Lower leg skin (tissue), 4 donors: ENCODE data around the gene OTULIN. TPM values are rescaled to one million over a fixed set of nuclear protein-coding genes. Genes with fewer than 3 reads are reported as not detected.

Experiments used
- DNase-seq, 2 donors: peaks; one replicate each; pipeline ENCODE4 v3.0.0-alpha.2; 2019; ENCODE audit warnings: low spot score in 2 of 2
- H3K4me3 ChIP-seq: fragments of 200-600 bp; sonication (generic); 2 replicates; pipeline ENCODE4 v1.5.1; 2017; ENCODE audit warnings: mild to moderate bottlenecking, low read depth; ENCODE audit not compliant: poor library complexity, severe bottlenecking
- CTCF ChIP-seq, 3 donors: fragments of 450-650 bp; IDR thresholded peaks; one replicate each; pipeline ENCODE4 v1.5.1; 2016; ENCODE audit warnings: antibody characterized with exemption in 3 of 3, mild to moderate bottlenecking in 3 of 3, moderate library complexity in 2 of 3
- POLR2A ChIP-seq, 2 donors: fragments of 450-650 bp; IDR thresholded peaks; one replicate each; pipeline ENCODE4 v1.6.1; 2016 to 2017; ENCODE audit warnings: antibody characterized with exemption in 2 of 2, mild to moderate bottlenecking in 1 of 2, moderate library complexity in 1 of 2
- WGBS, 2 donors: methylation state at CpG; one replicate each; pipeline ENCODE4 v1.1.5; 2018; 5-methylcytosine and 5-hydroxymethylcytosine counted together
- intact Hi-C: fragments of 100-400 bp; cut with DNase I; formaldehyde crosslinking; loops from one replicate; pipeline ENCODE4 v1.15.0; 2023; ENCODE audit warnings: low total_unique reads
- total RNA-seq, 4 donors: library from RNA; depleted of rRNA; stranded (reverse); fragments of >200 nt; gene quantifications; one replicate each; pipeline ENCODE4 v1.1.0, GENCODE V29; 2016

The OTULIN gene
- total RNA-seq, 4 donors from 2014 or later = 52.4 to 131 (median 82.1) TPM

GRCh38 chr5:14712666-14713065 lies 48.1 kb downstream of the OTULIN start:
- intact Hi-C loops = no loop called here
- H3K4me3 ChIP-seq = no peak overlapping the region
- DNase-seq = peak in 1 of 2 donors; percentile 78
- 98 to 99% methylated on average over 17 of the region's 17 CpGs for WGBS, 2 donors
- TF ChIP-seq POLR2A (IDR thresholded peaks at IDR 0.05) (no peak), CTCF (IDR thresholded peaks at IDR 0.05) (no peak)

- 92 to 94% methylated on average over 23 of the region's 23 CpGs for WGBS, 2 donors
- TF ChIP-seq CTCF (IDR thresholded peaks at IDR 0.05) (no peak), POLR2A (IDR thresholded peaks at IDR 0.05) (no peak)
- peak in 1 of 2 donors; percentile 77 for DNase-seq
- no peak overlapping the region for H3K4me3 ChIP-seq
- intact Hi-C loops = no loop called here
These were observed 49.2 kb downstream of the OTULIN start for GRCh38 chr5:14713476-14714390.

GRCh38 chr5:14714706-14715105 lies 50.2 kb downstream of the OTULIN start:
- intact Hi-C loops = no loop called here
- 98% methylated on average over 6 of the region's 6 CpGs for WGBS, 2 donors
- no peak overlapping the region for H3K4me3 ChIP-seq
- peak in 1 of 2 donors; percentile 59 for DNase-seq
- TF ChIP-seq CTCF (IDR thresholded peaks at IDR 0.05) (no peak), POLR2A (IDR thresholded peaks at IDR 0.05) (no peak)

- WGBS, 2 donors = 90 to 95% methylated on average over 3 of the region's 3 CpGs
- TF ChIP-seq POLR2A (IDR thresholded peaks at IDR 0.05) (no peak), CTCF (IDR thresholded peaks at IDR 0.05) (no peak)
- no peak overlapping the region for H3K4me3 ChIP-seq
- no peak for DNase-seq
- intact Hi-C loops = no loop called here
These were observed 51.0 kb downstream of the OTULIN start for GRCh38 chr5:14715481-14715880.

GRCh38 chr5:14716755-14717752 lies 52.5 kb downstream of the OTULIN start:
- DNase-seq = peak in 1 of 2 donors; percentile 48
- TF ChIP-seq CTCF (IDR thresholded peaks at IDR 0.05) (no peak), POLR2A (IDR thresholded peaks at IDR 0.05) (no peak)
- H3K4me3 ChIP-seq = no peak overlapping the region
- intact Hi-C loops = no loop called here
- 69 to 77% methylated on average over 13 of the region's 13 CpGs for WGBS, 2 donors
